Measurements from ENCODE around the gene WDR20. TPM values are rescaled to one million over a fixed set of nuclear protein-coding genes. Genes with fewer than 3 reads are reported as not detected.

Gene WDR20
- total RNA-seq, 4 donors from 2014 or later, result 21.3 to 31.3 (median 24.6) TPM

- no peak for DNase-seq
- WGBS, 2 donors (ENCODE audit: low coverage in 1 of 2), result 93 to 100% methylated on average over 1 of the region's 1 CpG
- no peak for TF ChIP-seq POLR2A (IDR thresholded peaks at IDR 0.05)
- TF ChIP-seq POLR2AphosphoS5 (IDR thresholded peaks at IDR 0.05), result no peak
- TF ChIP-seq CTCF (IDR thresholded peaks at IDR 0.05), result no peak
- TF ChIP-seq EP300 (IDR thresholded peaks at IDR 0.05; ENCODE audit: low read depth), result no peak
- Histone ChIP-seq H3K27me3 (no peaks in the 10 kb centered on the region), H3K4me1 (peaks cover 0 to 16% (median 0%) of the 10 kb centered on the region in 4 donors), H3K36me3 (peaks cover 0 to 6% (median 1%) of the 10 kb centered on the region in 4 donors), H3K4me3 (no peak overlapping the region), H3K27ac (no peak overlapping the region), H3K9me3 (no peaks in the 10 kb centered on the region)
- intact Hi-C loops (cut with DNase I; ENCODE audit: low total_unique reads), result no loop called here
- in situ Hi-C loops (cut with MboI; ENCODE audit: low pct_ligation_motif_present in 1 of 4, low pct_unique_long_range_greater_than_20kb in 1 of 4, low sequenced_read_pairs in 3 of 4), result no loop called here
Measured at GRCh38 chr14:102154121-102154520, 14.4 kb downstream of the WDR20 start.

GRCh38 chr14:102154821-102155549 is 15.3 kb downstream of the WDR20 start:
- peaks cover 0 to 16% (median 0%) of the 10 kb centered on the region in 4 donors for H3K4me1 ChIP-seq
- H3K36me3 ChIP-seq, result peaks cover 0 to 6% (median 1%) of the 10 kb centered on the region in 4 donors
- intact Hi-C loops (cut with DNase I; ENCODE audit: low total_unique reads) (no loop called here), in situ Hi-C loops (cut with MboI; ENCODE audit: low pct_ligation_motif_present in 1 of 4, low pct_unique_long_range_greater_than_20kb in 1 of 4, low sequenced_read_pairs in 3 of 4) (no loop called here)
- no peaks in the 10 kb centered on the region for H3K27me3 ChIP-seq
- no peak overlapping the region for H3K4me3 ChIP-seq
- no peak for TF ChIP-seq POLR2A (IDR thresholded peaks at IDR 0.05)
- no peak for TF ChIP-seq POLR2AphosphoS5 (IDR thresholded peaks at IDR 0.05)
- TF ChIP-seq CTCF (IDR thresholded peaks at IDR 0.05), result no peak
- no peak for TF ChIP-seq EP300 (IDR thresholded peaks at IDR 0.05; ENCODE audit: low read depth)
- H3K27ac ChIP-seq, result no peak overlapping the region
- 47 to 52% methylated on average over 2 of the region's 2 CpGs for WGBS, 2 donors (ENCODE audit: low coverage in 1 of 2)
- no peaks in the 10 kb centered on the region for H3K9me3 ChIP-seq
- DNase-seq, result no peak

GRCh38 chr14:102157346-102157745 is 17.6 kb downstream of the WDR20 start:
- Histone ChIP-seq H3K36me3 (peaks cover 0 to 5% (median 1%) of the 10 kb centered on the region in 4 donors), H3K4me1 (peaks cover 0 to 16% (median 0%) of the 10 kb centered on the region in 4 donors), H3K27ac (no peak overlapping the region), H3K4me3 (no peak overlapping the region), H3K9me3 (no peaks in the 10 kb centered on the region), H3K27me3 (no peaks in the 10 kb centered on the region)
- TF ChIP-seq POLR2A (IDR thresholded peaks at IDR 0.05), result no peak
- TF ChIP-seq CTCF (IDR thresholded peaks at IDR 0.05), result no peak
- no peak for TF ChIP-seq EP300 (IDR thresholded peaks at IDR 0.05; ENCODE audit: low read depth)
- TF ChIP-seq POLR2AphosphoS5 (IDR thresholded peaks at IDR 0.05), result no peak
- intact Hi-C loops (cut with DNase I; ENCODE audit: low total_unique reads) (no loop called here), in situ Hi-C loops (cut with MboI; ENCODE audit: low pct_ligation_motif_present in 1 of 4, low pct_unique_long_range_greater_than_20kb in 1 of 4, low sequenced_read_pairs in 3 of 4) (no loop called here)
- no peak for DNase-seq

GRCh38 chr14:102158797-102159196 is 19.1 kb downstream of the WDR20 start:
- Histone ChIP-seq H3K27ac (no peak overlapping the region), H3K9me3 (no peaks in the 10 kb centered on the region), H3K4me3 (no peak overlapping the region), H3K36me3 (no peaks in the 10 kb centered on the region), H3K27me3 (no peaks in the 10 kb centered on the region), H3K4me1 (peaks cover 0 to 16% (median 0%) of the 10 kb centered on the region in 4 donors)
- 94 to 95% methylated on average over 8 of the region's 8 CpGs for WGBS, 2 donors (ENCODE audit: low coverage in 1 of 2)
- DNase-seq, result no peak
- in situ Hi-C loops (cut with MboI; ENCODE audit: low pct_ligation_motif_present in 1 of 4, low pct_unique_long_range_greater_than_20kb in 1 of 4, low sequenced_read_pairs in 3 of 4) (no loop called here), intact Hi-C loops (cut with DNase I; ENCODE audit: low total_unique reads) (no loop called here)
- TF ChIP-seq CTCF (IDR thresholded peaks at IDR 0.05) (no peak), POLR2AphosphoS5 (IDR thresholded peaks at IDR 0.05) (no peak), EP300 (IDR thresholded peaks at IDR 0.05; ENCODE audit: low read depth) (no peak), POLR2A (IDR thresholded peaks at IDR 0.05) (no peak)
